ENCODE data around the gene RTKN. TPM values are rescaled to one million over a fixed set of nuclear protein-coding genes. Genes with fewer than 3 reads are reported as not detected.

Gene RTKN
- total and polyA plus RNA-seq, 2 of the 13 experiments (the other 11 are each of a cell fraction or from before 2014, with no cell fraction given), result 159 to 166 TPM

- TF ChIP-seq ZMAT5 (CRISPR knock-in tag; IDR thresholded peaks at IDR 0.05; ENCODE audit: borderline replicate concordance, low read depth) (no peak), SNAPC2 (CRISPR knock-in tag; IDR thresholded peaks at IDR 0.05) (no peak), SRY (CRISPR knock-in tag; IDR thresholded peaks at IDR 0.05) (no peak; the same call in 1 of the 2 replicates), ZSCAN29 (CRISPR knock-in tag; conservative IDR thresholded peaks at IDR 0.05) (no peak), ZNF264 (CRISPR knock-in tag; IDR thresholded peaks at IDR 0.05) (0 out of 2 replicates have a peak, but pooled peaks have one; percentile 27), ZMAT3 (CRISPR knock-in tag; conservative IDR thresholded peaks at IDR 0.05) (0 out of 2 replicates have a peak, but pooled peaks have one; percentile 34), ZNF552 (CRISPR knock-in tag; IDR thresholded peaks at IDR 0.05; ENCODE audit: borderline replicate concordance) (no peak), ZHX1 (CRISPR knock-in tag; IDR thresholded peaks at IDR 0.05; ENCODE audit: low read depth) (no peak), HNRNPLL (IDR thresholded peaks at IDR 0.05; ENCODE audit: low read depth, low read length, poor library complexity, severe bottlenecking) (no peak), ZFP91 (CRISPR knock-in tag; IDR thresholded peaks at IDR 0.05; ENCODE audit: borderline replicate concordance) (no peak), SRSF4 (IDR thresholded peaks at IDR 0.05; ENCODE audit: low read depth, low read length, poor library complexity, severe bottlenecking) (no peak), KLF16 (CRISPR knock-in tag; IDR thresholded peaks at IDR 0.05) (0 out of 4 replicates have a peak, but pooled peaks of 1 of the 2 experiments have one; percentile 45), ZNF318 (CRISPR knock-in tag; IDR thresholded peaks at IDR 0.05) (no peak), ZNF24 (IDR thresholded peaks at IDR 0.05) (no peak)
These were observed 5.7 kb upstream of the RTKN start (continued) for GRCh38 chr2:74447230-74447999.
